Activated CD4-positive, alpha-beta T cell treated with anti-CD3 and anti-CD28 coated beads, Interleukin-2, Interleukin-4, amounts not matched to agents 100 ng/mL and 50 ng/mL, durations not matched to agents 16 hours and 8 hours (primary cell): ENCODE measurements around the gene BRICD5.
"Not testable (repeated sequence)": the region's sequence is repeated elsewhere in the genome, so short reads cannot be mapped to it uniquely, and the experiment has no call there.

Experiments
- DNase-seq: peaks from one replicate; pipeline ENCODE4 v3.0.0-alpha.2; 2020; ENCODE audit warnings: low spot score

BRICD5 gene

DNA sequence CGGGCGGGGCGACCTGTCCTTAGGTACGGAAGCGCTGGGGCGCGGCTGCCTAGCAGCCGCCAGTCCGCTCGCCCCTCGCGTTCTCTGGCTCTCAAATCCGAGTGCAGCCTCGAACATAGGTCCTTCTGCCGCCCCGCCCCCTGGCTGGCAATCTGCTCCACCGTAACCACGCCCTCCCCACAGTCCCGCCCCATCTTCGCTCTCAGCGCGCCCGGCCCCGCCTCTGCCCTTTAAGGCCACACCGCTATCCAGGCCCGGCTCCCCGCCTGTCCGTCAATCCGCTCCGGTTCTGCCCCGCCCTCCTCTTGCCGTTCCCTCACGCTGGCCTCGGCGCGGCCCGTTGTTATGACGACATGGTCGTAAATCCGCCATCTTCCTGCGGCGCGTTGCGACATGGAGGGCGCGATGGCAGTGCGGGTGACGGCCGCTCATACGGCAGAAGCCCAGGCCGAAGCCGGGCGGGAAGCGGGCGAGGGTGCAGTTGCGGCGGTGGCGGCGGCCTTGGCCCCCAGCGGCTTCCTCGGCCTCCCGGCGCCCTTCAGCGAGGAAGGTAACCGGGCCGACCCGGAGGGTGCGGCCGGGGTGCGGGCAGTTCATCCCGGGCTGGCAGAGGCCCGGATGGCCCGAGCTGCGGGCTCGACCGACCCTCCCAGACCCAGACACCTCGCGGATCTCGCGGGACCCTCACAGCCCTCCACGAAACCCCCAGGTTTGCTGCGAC, 12.7 kb upstream of the BRICD5 start, which contains the start of gene E4F1:
E4F1 (plus strand) TSS at position 371 of the 721 bp plus-strand sequence; CDS start at position 394, 23 bp downstream.
- DNase-seq: peak; percentile 100

DNA sequence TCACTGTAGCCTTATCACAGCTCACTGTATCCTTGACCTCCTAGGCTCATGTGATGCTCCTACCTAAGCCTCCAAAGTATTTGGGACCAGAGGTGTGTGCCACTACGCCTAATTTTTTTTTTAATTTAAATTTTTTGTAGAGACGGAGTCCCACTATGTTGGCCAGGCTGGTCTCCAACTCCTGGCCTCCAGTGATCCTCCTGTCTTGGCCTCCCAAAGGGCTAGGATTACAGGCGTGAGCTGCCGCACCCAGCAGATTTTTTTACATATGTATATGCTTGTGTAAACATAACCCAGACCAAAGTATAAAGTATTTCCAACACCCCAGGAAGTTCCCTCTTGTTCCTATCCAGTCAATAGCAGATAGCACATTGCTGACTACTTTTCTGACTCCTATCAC, 5.7 kb upstream of the BRICD5 start:
- DNase-seq: no peak

DNA sequence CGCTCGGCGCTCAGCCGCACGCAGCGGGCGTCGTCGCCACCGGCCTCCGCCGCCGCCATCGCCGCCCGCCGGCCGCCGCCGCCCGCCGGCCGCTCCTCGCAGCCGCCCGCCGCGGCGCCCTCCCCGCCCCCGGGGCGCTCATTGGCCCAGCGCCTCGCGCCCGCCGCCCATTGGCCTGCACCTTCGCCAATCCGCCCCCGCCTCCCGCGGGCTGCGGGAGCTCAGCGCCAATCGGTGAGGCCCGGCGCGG, 4.0 kb upstream of the BRICD5 start, which contains the start of gene PGP:
PGP (minus strand) TSS at position 122 of the 250 bp plus-strand sequence; CDS start at position 59, 63 bp downstream.
- DNase-seq: no peak

DNA sequence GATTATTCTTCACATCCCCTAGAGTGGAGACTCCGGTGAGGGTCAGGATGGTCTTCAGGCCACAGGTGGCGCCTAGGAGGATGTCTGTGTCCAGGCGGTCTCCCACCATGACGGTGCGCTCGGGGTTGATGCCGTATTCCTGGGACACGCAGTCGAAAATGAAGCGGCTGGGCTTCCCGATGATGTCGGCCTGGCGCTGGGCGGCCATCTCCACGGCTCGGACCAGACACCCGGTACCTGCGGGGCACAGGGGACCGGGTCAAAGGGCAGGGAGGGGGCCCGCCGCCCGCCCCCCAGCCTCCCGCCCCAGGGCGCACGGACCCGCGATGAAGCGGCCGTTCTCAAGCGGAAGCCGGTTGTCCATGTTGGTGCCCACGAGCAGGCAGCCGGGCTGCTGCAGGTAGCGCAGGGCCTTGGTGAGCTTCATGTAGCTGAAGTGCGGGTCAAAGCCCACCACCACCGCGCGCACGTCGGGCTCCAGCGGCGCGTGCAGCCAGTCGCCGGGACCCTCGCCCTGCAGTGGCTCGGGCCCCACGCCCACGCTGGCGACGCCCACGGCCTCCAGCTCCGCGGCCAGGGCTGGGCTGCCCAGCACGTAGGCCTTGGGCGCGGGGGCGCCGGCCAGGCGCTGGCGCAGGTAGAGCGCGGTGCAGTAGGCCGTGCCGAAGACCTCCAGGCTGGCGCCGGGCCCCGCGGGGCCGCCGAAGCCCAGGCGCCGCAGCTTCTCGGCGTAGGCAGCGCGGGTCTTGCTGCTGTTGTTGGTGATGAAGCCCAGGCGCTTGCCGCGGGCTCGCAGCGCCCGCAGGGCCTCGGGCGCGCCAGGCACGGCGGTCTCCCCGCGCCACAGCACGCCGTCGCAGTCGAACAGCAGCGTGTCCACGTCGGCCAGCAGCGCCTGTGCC, 3.4 kb upstream of the BRICD5 start:
- no peak for DNase-seq

DNA sequence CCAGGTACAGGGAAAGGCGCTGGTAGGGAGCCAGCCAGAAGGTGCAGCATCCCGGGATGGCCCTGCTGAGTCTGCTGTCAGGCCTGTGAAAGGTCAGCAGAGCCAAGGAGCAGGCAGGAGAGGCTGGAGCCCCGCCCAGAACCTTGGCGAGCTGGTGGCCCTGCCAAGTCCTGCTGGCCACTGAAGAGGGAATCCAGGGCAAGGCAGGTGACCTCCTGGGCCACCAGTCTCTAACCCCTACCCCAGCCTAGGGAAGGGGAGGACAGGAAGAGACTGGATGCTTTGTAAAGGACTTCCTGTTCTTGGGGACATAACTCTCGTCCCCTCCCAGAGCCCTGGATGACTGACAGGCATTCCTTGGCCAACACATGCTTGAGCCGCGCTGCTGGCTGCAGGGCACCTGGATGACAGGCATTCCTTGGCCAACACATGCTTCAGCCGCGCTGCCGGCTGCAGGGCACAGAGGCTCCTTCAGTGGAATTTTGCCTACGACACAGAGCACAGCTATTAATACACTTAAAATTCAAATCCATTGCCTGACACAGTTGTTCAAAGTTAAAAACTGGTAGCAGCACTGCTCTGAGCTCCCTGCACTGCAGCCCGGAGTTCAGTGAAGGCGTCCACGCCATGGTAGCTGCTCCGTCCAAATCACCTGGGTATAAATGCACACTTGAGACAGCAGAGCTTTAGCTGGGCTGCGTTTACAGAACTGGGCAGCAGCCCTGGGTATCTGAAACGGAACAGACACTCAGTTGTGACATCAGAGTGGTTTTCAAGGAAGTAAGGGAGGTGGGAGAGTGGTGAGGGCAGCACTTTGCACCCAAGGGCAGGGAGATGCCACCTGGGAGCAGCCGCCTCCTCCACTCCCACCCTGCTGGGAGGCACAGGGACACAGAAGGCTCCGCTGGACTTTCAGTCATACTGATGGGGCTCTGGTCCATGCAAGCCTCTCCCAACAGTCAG, 2.0 kb upstream of the BRICD5 start:
- no peak for DNase-seq

DNA sequence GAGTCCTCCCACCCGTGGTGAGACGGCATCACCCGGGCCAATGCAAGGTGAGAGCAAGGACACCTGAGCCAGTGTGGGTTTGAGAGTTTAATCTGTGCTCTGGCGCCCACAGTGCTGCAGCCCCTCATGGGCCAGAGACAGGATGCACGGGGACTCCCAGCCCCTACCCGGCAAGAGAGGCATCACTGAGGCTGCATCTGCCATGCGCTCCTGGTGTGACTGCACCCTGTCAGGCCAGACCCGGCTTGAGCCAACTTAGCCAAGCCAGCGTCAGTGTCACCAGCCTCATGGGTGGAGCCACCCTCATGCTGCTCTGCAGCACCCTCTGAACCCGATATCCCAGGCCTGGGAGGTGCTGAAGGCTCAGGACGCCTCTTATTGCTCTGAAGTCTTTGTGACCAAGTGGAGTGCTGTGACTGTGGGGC, 1.3 kb upstream of the BRICD5 start:
- no peak for DNase-seq

DNA sequence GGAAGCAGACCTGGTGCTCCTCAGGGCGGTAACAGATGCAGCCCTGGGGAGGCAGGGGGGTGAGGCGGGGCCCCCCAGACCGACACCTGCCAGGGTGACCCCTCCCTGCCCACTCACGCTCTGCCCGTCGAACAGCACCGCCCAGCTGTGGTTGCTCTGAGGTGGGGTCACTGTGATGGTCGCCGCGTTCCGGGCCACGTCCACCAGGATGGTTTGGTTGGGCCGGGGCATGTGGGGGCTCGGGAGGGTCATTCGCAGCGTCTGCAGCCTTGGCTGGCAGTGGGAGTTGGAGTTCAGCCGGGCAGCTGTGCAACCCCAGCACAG, 692 bp downstream of the BRICD5 start:
- no peak for DNase-seq

DNA sequence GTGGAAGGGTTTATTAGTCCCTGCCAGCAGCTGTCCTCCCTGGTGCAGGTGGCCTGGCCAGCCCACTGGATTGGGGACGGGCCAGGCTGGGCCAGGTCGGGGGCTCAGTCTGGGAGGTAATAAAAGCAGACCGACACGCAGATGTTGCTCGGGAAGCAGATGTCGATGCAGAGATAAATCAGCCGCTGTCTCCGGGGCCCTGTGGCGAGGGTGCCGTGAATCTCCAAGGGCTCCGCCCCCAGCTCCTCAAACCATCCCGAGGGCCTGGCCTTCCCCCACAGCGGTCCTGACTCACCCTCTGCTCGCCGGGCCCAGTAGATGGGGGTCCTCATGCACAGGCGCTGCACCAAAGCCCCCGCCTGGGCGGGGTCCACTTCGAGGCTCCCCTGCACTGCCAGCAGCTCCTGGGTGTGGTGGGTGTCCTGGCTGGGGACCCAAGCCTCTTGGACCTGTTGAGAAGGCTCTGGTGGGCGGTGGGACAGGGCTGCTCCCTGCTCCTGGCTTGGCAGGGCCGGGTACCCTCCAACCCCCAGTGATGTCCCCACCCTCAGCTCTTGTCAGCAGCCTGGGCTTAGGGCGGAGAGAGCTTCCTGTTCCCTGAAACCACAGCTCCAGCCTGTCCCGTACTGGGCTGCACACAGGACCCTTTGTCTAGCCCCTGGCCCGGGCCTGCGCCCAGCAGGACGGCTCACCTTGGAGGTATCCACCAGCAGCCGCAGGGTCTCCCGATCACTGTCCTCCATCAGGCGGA, 1.2 kb downstream of the BRICD5 start:
- DNase-seq: no peak

DNA sequence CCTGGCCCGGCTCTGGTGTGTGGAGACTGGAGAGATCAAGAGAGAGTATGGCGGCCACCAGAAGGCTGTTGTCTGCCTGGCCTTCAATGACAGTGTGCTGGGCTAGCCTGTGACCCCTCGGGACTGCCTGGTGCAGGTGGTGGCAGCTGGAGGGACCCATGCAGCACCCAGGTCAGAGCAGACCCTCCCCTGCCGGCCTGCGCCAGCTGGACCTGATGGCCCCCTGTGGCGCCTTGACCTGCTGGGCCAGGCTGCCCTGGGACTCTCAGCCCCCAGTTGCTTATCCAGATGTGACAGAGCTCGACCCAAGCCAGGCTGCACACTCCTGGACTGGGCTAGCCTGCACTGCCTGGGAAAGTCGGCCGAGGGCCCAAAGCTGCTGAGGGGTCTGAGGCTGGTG, 1.9 kb downstream of the BRICD5 start:
- DNase-seq: no peak

DNA sequence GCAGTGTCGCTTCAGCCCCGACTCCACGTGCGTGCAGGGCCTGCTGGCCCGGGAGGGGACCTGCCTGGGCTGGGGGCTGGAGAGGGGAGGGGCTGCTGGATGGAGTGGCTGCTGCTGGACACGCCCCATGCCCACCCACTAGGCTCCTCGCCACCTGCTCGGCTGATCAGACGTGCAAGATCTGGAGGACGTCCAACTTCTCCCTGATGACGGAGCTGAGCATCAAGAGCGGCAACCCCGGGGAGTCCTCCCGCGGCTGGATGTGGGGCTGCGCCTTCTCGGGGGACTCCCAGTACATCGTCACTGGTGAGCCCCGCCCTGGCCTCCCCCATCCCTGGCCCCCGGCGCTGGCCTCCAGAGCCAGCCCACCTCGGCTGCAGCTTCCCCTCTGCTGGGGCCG, 2.4 kb downstream of the BRICD5 start:
- DNase-seq: no peak

DNA sequence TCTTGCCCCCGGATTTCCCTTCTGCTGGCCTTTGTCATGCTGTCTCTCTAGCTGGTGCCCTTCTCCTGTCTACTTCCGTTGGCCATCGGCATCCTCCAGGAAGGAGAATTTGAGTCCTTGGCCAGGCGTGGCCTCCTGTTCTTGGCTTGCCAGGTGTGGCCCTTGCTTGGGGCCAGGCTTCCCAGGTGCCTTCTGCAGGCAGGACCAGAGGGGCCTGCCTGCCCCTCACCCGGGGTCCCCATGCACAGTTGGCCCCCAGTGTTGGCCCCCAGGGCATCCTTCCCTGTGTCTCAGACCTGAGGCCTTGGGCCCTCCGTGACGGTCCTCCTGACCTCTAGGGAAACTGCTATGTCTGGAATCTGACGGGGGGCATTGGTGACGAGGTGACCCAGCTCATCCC, 2.8 kb downstream of the BRICD5 start:
- no peak for DNase-seq

DNA sequence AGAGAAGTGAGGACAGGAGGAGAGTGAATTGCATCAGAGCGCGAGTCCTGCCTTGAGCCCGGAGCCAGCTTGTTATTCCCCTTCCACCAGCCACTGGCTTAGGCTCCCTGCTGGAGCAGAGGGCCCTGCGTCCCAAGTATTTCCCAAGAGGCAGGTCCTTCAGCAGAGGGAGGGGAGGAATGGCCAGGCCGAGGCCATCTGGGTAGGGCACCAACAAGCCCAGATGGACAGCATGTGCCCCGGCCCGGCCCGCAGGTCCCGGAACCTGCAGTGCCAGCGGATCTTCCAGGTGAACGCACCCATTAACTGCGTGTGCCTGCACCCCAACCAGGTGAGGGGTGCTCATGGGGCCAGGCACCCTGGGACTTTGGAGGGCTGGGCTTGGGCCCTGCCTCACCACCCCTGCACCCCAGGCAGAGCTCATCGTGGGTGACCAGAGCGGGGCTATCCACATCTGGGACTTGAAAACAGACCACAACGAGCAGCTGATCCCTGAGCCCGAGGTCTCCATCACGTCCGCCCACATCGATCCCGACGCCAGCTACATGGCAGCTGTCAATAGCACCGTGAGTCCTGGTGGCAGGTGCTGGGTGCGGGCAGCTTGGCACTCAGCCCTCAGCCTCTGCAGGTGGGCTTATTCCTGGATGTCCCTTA, 3.8 kb downstream of the BRICD5 start:
- DNase-seq: no peak

DNA sequence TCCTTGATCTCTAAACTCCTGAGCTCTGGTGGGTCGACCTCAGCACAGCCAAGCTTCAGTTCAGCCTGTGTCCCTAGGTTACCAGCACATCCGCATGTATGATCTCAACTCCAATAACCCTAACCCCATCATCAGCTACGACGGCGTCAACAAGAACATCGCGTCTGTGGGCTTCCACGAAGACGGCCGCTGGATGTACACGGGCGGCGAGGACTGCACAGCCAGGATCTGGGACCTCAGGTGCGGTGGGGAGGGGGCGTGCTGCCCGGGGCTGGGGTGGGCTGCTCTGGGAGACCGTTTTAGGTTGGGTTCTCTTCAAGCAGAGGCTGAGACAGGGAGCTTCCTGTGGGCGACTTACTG, 4.3 kb downstream of the BRICD5 start:
- DNase-seq: no peak

DNA sequence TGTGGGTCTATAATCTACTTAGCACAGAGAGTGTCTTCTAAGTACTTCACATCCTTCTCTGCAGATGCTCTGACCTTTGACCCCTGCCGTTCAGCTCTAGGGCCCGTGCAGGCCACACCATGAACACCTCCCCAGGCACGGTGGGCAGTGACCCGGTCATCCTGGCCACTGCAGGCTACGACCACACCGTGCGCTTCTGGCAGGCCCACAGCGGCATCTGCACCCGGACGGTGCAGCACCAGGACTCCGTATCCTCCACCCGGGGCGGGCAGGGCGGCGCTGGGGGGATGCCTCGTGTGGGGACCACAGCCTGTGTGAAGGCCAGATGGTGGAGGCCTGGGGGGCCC, 4.7 kb downstream of the BRICD5 start:
- DNase-seq: no peak

DNA sequence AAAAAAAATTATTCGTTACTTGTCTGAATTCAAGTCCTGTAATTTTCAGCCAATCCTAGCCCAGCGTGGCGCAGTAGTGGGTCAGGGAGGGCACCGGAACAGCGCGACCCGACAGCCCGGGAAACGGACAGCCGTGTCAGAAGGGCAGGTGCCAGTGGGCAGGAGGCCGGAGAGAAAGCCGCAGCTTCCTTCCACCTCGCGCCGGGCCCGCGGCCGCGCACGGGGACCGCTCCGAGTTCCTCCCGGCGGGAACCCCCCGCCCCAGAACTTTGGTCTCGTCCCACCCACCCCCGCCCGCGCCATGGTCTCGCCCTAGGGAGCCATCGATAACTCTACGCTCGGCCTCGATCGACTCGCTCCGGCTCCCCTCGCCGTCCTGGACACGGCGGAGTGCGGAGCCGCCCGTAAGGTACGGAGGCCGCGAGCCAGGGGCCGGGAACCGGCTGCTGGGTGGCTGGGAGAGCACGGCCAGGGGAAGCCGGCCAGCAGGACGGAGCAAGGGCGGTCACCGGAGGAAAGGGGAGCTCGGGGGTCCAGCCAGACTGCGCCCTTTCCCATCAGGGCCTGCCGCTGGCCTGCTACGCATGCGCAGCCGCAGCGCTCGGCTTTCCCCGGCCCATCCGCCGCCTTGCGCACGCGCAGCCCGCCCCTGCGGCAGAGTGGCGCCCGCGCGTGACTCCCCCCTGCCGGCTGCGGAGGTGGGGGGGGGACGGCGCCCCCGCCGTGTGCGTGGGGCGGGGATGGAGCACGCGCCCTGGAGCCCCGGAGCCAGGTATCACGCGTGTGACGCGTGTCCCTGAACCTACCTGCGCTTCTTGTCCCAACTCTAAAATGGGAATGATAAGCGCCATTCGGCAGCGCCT, 5.3 kb downstream of the BRICD5 start, which contains the start of gene MLST8:
MLST8 (plus strand) TSS at position 351 of the 863 bp plus-strand sequence. CDS start 632 bp downstream, outside the sequence.
- peak; percentile 88 for DNase-seq

DNA sequence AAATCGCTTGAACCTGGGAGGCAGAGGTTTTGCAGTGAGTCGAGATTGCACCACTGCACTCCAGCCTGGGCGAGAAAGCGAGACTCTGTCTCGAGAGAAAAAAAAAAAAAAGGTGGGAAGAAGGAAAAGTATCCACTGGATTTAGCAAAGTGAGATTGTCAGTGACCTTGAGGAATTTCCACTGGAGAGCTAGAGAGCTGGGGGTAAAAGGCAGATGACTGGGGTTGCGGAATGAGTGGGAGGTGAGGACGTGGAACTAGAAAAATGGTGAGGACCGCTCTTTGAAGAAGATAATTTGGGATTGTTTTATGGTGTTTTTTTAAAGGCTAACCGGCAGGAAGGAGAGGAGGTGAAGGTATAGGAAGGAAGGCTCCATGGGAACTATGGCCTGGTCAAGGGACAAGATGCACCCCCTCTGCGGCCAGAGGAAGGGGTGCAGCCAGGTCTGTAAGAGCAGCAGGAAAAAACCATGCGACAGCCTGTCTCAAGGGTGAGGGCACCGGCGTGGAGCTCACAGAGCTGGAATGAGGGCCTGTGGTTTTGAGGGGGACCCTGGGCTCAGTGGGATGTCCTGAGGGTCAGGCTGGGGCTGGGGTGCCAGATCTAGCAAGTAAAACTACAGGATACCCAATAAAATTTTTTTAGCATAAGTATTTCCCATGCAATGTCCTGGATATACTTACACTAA, 6.1 kb downstream of the BRICD5 start:
- DNase-seq: no peak

DNA sequence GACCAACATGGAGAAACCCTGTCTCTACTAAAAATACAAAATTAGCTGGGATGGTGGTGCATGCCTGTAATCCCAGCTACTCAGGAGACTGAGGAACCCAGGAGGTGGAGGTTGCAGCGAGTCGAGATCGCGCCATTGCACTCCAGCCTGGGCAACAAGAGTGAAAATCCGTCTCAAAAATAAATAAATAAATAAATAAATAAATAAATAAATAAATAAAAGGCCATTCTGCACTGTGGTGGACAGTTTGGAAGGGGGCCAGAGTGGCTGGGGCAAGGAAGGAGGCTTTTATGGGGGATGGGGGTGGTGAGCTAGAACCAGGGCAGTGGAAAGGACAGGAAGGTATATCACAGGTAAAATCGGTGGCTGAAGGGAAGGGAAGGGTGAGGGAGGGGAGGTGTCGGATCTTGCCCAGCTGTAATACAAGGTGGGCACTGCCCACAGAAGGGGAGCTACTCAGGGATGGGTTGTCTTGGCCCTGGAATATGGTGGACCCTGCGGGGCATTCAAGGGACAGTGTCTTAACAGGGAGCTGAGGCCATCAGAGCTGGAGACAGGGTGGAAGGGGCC, 7.5 kb downstream of the BRICD5 start:
- not testable (repeated sequence) for DNase-seq

DNA sequence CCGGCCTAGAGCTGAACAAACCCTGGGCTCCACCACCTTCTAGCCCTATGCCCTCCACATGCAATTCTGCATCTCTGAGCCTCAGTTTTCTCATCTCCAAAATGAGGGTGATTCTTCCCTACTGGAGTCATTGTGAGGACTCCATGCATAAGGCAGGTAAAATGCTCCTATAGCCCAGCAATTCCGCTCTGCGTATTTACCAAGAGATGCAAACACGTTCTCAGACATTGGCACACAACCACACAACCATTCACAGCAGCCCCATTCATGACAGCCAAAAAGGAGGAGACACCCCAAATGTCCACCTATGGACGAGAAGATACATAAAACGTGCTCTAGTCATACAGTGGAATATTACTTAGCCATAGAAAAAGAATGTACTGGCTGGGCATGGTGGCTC, 10.3 kb downstream of the BRICD5 start:
- DNase-seq: no peak

DNA sequence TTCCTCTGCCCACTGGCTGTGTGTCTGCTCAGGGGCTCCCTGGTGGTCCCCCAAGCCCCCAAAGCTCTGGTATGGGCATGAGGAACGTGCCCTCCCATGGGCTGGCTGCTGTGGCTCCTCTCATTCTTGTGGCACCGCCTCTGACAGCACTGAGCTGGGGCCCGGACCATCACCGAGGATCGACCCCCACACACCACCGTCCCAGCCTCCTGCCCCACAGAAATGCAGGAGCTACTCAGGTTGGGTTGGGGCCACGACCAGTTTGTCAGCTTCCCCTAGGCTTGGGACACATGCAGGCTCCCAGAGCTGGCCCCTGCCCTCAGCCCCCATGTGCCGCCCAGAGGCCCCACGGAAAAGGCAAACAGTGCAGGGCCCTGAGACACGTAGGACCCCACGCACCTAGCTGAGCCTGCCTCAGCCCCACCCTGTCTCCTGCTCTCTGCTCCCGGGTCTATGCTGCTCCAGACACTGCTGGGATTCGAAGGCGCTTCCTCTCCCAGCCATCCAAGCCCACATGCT, 11.0 kb downstream of the BRICD5 start:
- no peak for DNase-seq
